GM23338 (cell line): ENCODE data around the gene TMEM178B. TPM values are rescaled to one million over a fixed set of nuclear protein-coding genes. Genes with fewer than 3 reads are reported as not detected.
A peak's percentile ranks its signal among the peaks of the same experiment; 100 is the strongest.

Source experiments
- ATAC-seq: fragments of 200-7000 bp; cut with Tn5 transposase; 3 replicates; pipeline ENCODE4 v1.9.1; 2020
- DNase-seq: peaks from one replicate; pipeline ENCODE4 v3.0.0-alpha.2; 2015; ENCODE audit warnings: low spot score
- H2AFZ ChIP-seq: fragments of 200-600 bp; sonication (generic); 2 replicates; pipeline ENCODE4 v1.8.0; 2016; ENCODE audit warnings: antibody characterized with exemption, mild to moderate bottlenecking, moderate library complexity
- H3F3A ChIP-seq: fragments of 200-600 bp; sonication (generic); replicated peaks from 2 replicates; pipeline ENCODE4 v1.8.0; 2017; ENCODE audit warnings: antibody characterized with exemption, mixed run types, low read depth
- H3K27ac ChIP-seq: fragments of 200-600 bp; sonication (generic); 2 replicates; pipeline ENCODE4 v1.6.1; 2016; ENCODE audit warnings: low read depth
- H3K27me3 ChIP-seq: fragments of 200-600 bp; sonication (generic); 2 replicates; pipeline ENCODE4 v1.8.0; 2016; ENCODE audit warnings: mild to moderate bottlenecking, mixed run types, moderate library complexity; ENCODE audit not compliant: insufficient read depth
- H3K36me3 ChIP-seq: fragments of 200-600 bp; sonication (generic); 2 replicates; pipeline ENCODE4 v1.8.0; 2016; ENCODE audit warnings: mild to moderate bottlenecking; ENCODE audit not compliant: insufficient read depth
- H3K4me1 ChIP-seq: fragments of 200-600 bp; sonication (generic); 2 replicates; pipeline ENCODE4 v1.8.0; 2016; ENCODE audit warnings: mild to moderate bottlenecking, moderate library complexity; ENCODE audit not compliant: insufficient read depth
- H3K4me2 ChIP-seq: fragments of 200-600 bp; sonication (generic); 2 replicates; pipeline ENCODE4 v1.7.1; 2017; ENCODE audit warnings: mixed run types
- H3K4me3 ChIP-seq: fragments of 200-600 bp; sonication (generic); 2 replicates; pipeline ENCODE4 v1.6.1; 2016; ENCODE audit warnings: mixed run types
- H3K79me2 ChIP-seq: fragments of 200-600 bp; sonication (generic); replicated peaks from 2 replicates; pipeline ENCODE4 v1.8.0; 2017; ENCODE audit warnings: mild to moderate bottlenecking; ENCODE audit not compliant: insufficient read depth
- H3K9me2 ChIP-seq: fragments of 200-600 bp; sonication (generic); 2 replicates; pipeline ENCODE4 v1.8.0; 2017; ENCODE audit not compliant: insufficient read depth
- H4K20me1 ChIP-seq: fragments of 200-600 bp; sonication (generic); replicated peaks from 2 replicates; pipeline ENCODE4 v1.8.0; 2017; ENCODE audit warnings: mild to moderate bottlenecking; ENCODE audit not compliant: insufficient read depth
- H3K27ac Mint-ChIP-seq: 2 replicates; pipeline ENCODE4 v1.8.0; 2020; ENCODE audit warnings: inconsistent platforms, mild to moderate bottlenecking, moderate library complexity, mixed read lengths
- H3K27me3 Mint-ChIP-seq: 3 replicates; pipeline ENCODE4 v1.8.0; 2022; ENCODE audit warnings: low read depth, mild to moderate bottlenecking, moderate library complexity, mixed read lengths, inconsistent platforms; ENCODE audit not compliant: insufficient read depth, poor library complexity
- H3K36me3 Mint-ChIP-seq: 3 replicates; pipeline ENCODE4 v1.8.0; 2021; ENCODE audit warnings: low read depth, mild to moderate bottlenecking, inconsistent platforms, moderate library complexity, mixed read lengths
- H3K4me1 Mint-ChIP-seq: 3 replicates; pipeline ENCODE4 v1.8.0; 2020; ENCODE audit warnings: mild to moderate bottlenecking, inconsistent platforms, mixed read lengths
- H3K4me3 Mint-ChIP-seq: 3 replicates; pipeline ENCODE4 v1.8.0; 2021; ENCODE audit warnings: moderate library complexity, mild to moderate bottlenecking, inconsistent platforms, mixed read lengths
- H3K9me3 Mint-ChIP-seq: 3 replicates; pipeline ENCODE4 v1.8.0; 2020; ENCODE audit warnings: moderate library complexity, mild to moderate bottlenecking, inconsistent platforms, mixed read lengths
- CREB1 ChIP-seq: fragments of 250-450 bp; sonication (Bioruptor Pico); IDR thresholded peaks from 2 replicates; pipeline ENCODE4 v1.5.0; 2020; ENCODE audit warnings: low read depth, mild to moderate bottlenecking, moderate library complexity
- EZH2 ChIP-seq: fragments of 200-600 bp; sonication (generic); IDR thresholded peaks from one replicate; pipeline ENCODE4 v1.8.0; 2017; ENCODE audit warnings: antibody characterized with exemption, mild to moderate bottlenecking, low read depth; ENCODE audit not compliant: unreplicated experiment
- NANOG ChIP-seq: IDR thresholded peaks from 2 replicates; pipeline ENCODE4 v1.6.1; 2016; ENCODE audit warnings: antibody characterized with exemption, borderline replicate concordance
- POLR2AphosphoS5 ChIP-seq: IDR thresholded peaks from 2 replicates; pipeline ENCODE4 v1.6.1; 2016; ENCODE audit warnings: antibody characterized with exemption, low read depth
- STAT1 ChIP-seq: IDR thresholded peaks from one replicate; pipeline ENCODE4 v1.6.1; 2016; ENCODE audit warnings: antibody characterized with exemption; ENCODE audit not compliant: unreplicated experiment
- ZNF331 ChIP-seq: fragments of 250-450 bp; sonication (Bioruptor Pico); IDR thresholded peaks from 2 replicates; pipeline ENCODE4 v1.5.0; 2020; ENCODE audit warnings: low read depth, mild to moderate bottlenecking, moderate library complexity
- polyA plus RNA-seq: library from polyadenylated mRNA; unstranded; fragments of >200 nt; fragmentation: Nextera tagmentation; extraction: Ambion mirVana; gene quantifications from 2 replicates; pipeline ENCODE4 v1.2.1, GENCODE V29; 2016
- total RNA-seq: library from RNA; depleted of rRNA; stranded (reverse); fragments of >200 nt; shearing (Covaris generic); gene quantifications from 2 replicates; pipeline ENCODE4 v1.2.3, GENCODE V29; 2014
- TF ChIP-seq, protein P1 (sequence below): fragments of 250-450 bp; sonication (Bioruptor Pico); IDR thresholded peaks from 2 replicates; pipeline ENCODE4 v1.5.0; 2020; ENCODE audit warnings: mild to moderate bottlenecking, moderate library complexity
- TF ChIP-seq, protein P2 (sequence below): IDR thresholded peaks from 2 replicates; pipeline ENCODE4 v1.6.1; 2016; ENCODE audit warnings: antibody characterized with exemption
- TF ChIP-seq, protein P3 (sequence below): IDR thresholded peaks from one replicate; pipeline ENCODE4 v1.6.1; 2018; ENCODE audit warnings: antibody characterized with exemption; ENCODE audit not compliant: unreplicated experiment
- TF ChIP-seq, protein P4 (sequence below), 2 experiments: fragments of 200-600 bp in 1 of 2; sonication (generic) in 1 of 2; conservative IDR thresholded peaks; 2 replicates each; pipeline versions ENCODE4 v1.5.1 to v1.6.1; 2016 to 2017; ENCODE audit warnings: antibody characterized with exemption in 2 of 2, low read depth in 2 of 2, mild to moderate bottlenecking in 2 of 2, moderate library complexity in 1 of 2

Gene TMEM178B
- total and polyA plus RNA-seq, 2 experiments from 2014 or later: 4.9 to 15.6 TPM

DNA sequence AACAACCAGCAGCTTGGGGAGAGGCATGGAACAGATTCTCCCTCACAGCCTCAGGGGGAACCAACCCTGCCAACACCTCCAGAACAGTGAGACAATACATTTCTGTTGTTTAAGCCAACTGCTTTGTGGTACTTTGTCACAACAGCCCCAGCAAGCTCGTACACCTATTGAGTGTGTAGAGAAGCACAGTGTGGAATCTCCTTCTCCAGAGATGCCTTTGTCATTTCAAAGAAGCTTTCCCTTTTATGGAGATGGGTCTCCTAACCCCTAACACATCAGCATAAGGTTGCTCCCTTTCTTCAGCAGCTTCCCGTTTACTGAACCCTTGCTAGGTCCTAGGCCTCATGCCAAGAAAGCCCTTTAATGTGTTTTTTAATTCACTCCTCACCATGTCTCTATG is 416.6 kb downstream of the TMEM178B start (continued):
- TF ChIP-seq, protein P1, sequence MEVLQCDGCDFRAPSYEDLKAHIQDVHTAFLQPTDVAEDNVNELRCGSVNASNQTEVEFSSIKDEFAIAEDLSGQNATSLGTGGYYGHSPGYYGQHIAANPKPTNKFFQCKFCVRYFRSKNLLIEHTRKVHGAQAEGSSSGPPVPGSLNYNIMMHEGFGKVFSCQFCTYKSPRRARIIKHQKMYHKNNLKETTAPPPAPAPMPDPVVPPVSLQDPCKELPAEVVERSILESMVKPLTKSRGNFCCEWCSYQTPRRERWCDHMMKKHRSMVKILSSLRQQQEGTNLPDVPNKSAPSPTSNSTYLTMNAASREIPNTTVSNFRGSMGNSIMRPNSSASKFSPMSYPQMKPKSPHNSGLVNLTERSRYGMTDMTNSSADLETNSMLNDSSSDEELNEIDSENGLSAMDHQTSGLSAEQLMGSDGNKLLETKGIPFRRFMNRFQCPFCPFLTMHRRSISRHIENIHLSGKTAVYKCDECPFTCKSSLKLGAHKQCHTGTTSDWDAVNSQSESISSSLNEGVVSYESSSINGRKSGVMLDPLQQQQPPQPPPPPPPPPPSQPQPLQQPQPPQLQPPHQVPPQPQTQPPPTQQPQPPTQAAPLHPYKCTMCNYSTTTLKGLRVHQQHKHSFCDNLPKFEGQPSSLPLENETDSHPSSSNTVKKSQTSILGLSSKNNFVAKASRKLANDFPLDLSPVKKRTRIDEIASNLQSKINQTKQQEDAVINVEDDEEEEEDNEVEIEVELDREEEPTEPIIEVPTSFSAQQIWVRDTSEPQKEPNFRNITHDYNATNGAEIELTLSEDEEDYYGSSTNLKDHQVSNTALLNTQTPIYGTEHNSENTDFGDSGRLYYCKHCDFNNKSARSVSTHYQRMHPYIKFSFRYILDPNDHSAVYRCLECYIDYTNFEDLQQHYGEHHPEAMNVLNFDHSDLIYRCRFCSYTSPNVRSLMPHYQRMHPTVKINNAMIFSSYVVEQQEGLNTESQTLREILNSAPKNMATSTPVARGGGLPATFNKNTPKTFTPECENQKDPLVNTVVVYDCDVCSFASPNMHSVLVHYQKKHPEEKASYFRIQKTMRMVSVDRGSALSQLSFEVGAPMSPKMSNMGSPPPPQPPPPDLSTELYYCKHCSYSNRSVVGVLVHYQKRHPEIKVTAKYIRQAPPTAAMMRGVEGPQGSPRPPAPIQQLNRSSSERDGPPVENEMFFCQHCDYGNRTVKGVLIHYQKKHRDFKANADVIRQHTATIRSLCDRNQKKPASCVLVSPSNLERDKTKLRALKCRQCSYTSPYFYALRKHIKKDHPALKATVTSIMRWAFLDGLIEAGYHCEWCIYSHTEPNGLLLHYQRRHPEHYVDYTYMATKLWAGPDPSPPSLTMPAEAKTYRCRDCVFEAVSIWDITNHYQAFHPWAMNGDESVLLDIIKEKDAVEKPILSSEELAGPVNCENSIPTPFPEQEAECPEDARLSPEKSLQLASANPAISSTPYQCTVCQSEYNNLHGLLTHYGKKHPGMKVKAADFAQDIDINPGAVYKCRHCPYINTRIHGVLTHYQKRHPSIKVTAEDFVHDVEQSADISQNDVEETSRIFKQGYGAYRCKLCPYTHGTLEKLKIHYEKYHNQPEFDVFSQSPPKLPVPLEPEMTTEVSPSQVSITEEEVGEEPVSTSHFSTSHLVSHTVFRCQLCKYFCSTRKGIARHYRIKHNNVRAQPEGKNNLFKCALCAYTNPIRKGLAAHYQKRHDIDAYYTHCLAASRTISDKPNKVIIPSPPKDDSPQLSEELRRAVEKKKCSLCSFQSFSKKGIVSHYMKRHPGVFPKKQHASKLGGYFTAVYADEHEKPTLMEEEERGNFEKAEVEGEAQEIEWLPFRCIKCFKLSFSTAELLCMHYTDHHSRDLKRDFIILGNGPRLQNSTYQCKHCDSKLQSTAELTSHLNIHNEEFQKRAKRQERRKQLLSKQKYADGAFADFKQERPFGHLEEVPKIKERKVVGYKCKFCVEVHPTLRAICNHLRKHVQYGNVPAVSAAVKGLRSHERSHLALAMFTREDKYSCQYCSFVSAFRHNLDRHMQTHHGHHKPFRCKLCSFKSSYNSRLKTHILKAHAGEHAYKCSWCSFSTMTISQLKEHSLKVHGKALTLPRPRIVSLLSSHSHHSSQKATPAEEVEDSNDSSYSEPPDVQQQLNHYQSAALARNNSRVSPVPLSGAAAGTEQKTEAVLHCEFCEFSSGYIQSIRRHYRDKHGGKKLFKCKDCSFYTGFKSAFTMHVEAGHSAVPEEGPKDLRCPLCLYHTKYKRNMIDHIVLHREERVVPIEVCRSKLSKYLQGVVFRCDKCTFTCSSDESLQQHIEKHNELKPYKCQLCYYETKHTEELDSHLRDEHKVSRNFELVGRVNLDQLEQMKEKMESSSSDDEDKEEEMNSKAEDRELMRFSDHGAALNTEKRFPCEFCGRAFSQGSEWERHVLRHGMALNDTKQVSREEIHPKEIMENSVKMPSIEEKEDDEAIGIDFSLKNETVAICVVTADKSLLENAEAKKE (CRISPR knock-in tag): peak; percentile 83

DNA sequence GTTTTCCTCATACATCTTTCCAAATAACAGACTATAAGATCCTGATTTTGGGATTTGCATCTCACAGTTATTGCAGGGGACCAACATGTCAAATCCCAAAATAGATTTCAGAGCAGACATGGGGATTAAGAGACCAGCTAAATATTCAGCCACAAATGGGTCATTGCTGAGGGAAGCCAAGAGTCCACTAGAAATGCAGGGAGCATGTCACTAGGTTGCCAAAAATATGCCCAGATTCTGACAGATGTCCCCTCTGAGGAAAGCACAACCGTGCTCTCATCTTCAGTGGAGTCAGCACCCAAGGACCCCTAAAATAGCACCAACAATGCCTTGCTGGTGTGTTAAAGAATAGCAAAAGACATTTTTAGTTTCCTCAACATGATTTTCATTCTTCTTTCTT is 421.2 kb downstream of the TMEM178B start:
- no peaks in the 10 kb centered on the region for H3K36me3 ChIP-seq
- Mint-ChIP-seq H3K27me3 (peaks cover 5% of the 10 kb centered on the region), H3K36me3 (no peaks in the 10 kb centered on the region), H3K4me3 (no peak overlapping the region), H3K27ac (no peak overlapping the region), H3K9me3 (no peaks in the 10 kb centered on the region; the same call in 2 of the 3 replicates), H3K4me1 (peaks cover 14% of the 10 kb centered on the region)
- no peak overlapping the region for H3K4me3 ChIP-seq
- no peak overlapping the region for H3K27ac ChIP-seq
- ATAC-seq: no peak
- H2AFZ ChIP-seq: no peak overlapping the region
- no peak overlapping the region for H3K4me2 ChIP-seq
- no peaks in the 10 kb centered on the region for H3F3A ChIP-seq
- H3K79me2 ChIP-seq: no peaks in the 10 kb centered on the region
- no peaks in the 10 kb centered on the region for H4K20me1 ChIP-seq
- H3K9me2 ChIP-seq: no peaks in the 10 kb centered on the region
- no peaks in the 10 kb centered on the region for H3K27me3 ChIP-seq
- peaks cover 13% of the 10 kb centered on the region for H3K4me1 ChIP-seq
- no peak for DNase-seq
- TF ChIP-seq, protein P2, sequence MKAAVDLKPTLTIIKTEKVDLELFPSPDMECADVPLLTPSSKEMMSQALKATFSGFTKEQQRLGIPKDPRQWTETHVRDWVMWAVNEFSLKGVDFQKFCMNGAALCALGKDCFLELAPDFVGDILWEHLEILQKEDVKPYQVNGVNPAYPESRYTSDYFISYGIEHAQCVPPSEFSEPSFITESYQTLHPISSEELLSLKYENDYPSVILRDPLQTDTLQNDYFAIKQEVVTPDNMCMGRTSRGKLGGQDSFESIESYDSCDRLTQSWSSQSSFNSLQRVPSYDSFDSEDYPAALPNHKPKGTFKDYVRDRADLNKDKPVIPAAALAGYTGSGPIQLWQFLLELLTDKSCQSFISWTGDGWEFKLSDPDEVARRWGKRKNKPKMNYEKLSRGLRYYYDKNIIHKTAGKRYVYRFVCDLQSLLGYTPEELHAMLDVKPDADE: no peak
- TF ChIP-seq STAT1 (no peak), CREB1 (no peak), EZH2 (no peak), POLR2AphosphoS5 (no peak), ZNF331 (no peak), NANOG (no peak)
- TF ChIP-seq, protein P3, sequence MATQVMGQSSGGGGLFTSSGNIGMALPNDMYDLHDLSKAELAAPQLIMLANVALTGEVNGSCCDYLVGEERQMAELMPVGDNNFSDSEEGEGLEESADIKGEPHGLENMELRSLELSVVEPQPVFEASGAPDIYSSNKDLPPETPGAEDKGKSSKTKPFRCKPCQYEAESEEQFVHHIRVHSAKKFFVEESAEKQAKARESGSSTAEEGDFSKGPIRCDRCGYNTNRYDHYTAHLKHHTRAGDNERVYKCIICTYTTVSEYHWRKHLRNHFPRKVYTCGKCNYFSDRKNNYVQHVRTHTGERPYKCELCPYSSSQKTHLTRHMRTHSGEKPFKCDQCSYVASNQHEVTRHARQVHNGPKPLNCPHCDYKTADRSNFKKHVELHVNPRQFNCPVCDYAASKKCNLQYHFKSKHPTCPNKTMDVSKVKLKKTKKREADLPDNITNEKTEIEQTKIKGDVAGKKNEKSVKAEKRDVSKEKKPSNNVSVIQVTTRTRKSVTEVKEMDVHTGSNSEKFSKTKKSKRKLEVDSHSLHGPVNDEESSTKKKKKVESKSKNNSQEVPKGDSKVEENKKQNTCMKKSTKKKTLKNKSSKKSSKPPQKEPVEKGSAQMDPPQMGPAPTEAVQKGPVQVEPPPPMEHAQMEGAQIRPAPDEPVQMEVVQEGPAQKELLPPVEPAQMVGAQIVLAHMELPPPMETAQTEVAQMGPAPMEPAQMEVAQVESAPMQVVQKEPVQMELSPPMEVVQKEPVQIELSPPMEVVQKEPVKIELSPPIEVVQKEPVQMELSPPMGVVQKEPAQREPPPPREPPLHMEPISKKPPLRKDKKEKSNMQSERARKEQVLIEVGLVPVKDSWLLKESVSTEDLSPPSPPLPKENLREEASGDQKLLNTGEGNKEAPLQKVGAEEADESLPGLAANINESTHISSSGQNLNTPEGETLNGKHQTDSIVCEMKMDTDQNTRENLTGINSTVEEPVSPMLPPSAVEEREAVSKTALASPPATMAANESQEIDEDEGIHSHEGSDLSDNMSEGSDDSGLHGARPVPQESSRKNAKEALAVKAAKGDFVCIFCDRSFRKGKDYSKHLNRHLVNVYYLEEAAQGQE: no peak
- TF ChIP-seq, protein P4, sequence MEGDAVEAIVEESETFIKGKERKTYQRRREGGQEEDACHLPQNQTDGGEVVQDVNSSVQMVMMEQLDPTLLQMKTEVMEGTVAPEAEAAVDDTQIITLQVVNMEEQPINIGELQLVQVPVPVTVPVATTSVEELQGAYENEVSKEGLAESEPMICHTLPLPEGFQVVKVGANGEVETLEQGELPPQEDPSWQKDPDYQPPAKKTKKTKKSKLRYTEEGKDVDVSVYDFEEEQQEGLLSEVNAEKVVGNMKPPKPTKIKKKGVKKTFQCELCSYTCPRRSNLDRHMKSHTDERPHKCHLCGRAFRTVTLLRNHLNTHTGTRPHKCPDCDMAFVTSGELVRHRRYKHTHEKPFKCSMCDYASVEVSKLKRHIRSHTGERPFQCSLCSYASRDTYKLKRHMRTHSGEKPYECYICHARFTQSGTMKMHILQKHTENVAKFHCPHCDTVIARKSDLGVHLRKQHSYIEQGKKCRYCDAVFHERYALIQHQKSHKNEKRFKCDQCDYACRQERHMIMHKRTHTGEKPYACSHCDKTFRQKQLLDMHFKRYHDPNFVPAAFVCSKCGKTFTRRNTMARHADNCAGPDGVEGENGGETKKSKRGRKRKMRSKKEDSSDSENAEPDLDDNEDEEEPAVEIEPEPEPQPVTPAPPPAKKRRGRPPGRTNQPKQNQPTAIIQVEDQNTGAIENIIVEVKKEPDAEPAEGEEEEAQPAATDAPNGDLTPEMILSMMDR (conservative IDR thresholded peaks at IDR 0.05; ENCODE audit: low read depth in 2 of 2): no peak
